Measurements from ENCODE around the gene PAN3.

Gene PAN3

DNA sequence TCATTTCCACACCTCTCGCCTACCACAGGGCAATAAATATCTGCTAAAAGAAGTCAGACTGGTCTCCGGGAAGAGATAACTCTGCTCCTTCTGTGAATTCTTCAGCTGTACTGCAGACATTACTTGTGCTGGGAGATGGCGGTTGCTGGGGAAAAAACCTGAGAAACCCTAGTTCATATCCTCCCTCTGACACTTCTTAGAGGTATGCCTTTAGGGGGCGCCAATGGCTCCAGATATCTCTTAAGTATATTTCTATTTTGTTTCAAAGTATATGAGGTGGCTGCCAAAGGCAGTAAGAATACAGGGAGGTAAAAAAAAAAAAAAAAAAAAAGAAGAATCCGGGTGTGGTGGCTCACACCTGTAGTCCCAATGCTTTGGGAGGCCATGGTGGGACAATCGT lies 175.2 kb downstream of the PAN3 start:
- DNase-seq = peak; percentile 46

DNA sequence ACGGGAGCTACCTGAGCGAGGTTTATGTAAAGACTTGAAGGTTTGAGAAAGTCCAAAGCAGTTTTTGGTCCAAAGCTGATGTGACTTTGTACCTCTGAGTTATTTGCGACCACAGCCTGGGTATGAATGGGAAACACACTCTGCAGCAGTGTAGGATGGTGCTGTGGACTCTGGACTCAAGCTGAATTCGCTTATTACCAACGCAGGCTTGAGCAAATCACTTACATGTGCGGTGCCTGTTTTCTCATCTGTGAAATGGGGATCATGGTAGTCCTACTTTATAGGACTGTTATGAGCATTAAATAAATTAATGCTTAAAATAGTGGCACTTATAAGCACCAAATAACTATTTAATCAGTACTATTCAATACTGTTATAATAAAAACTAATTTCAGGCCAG lies 176.5 kb downstream of the PAN3 start:
- DNase-seq = no peak

DNA sequence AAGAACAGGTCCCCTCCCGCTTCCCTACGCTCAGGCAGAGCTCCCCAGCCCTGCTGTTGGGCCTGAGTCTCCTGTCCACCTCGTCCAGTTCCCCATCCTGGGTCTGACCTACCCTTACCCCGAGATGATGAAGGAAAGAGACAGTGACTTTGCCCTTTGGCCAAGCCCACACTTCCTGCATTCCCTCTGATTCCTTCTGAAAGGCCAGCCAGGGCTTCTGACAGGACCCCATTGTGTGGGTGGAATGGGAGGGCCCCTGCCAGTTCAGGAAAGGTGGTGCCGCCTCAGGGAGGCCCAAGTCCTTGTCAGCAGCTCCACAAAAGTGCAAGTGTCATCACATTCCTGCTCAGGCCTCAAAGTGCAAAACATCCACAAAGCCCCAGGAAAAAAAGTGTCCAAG lies 177.8 kb downstream of the PAN3 start:
- DNase-seq = no peak

DNA sequence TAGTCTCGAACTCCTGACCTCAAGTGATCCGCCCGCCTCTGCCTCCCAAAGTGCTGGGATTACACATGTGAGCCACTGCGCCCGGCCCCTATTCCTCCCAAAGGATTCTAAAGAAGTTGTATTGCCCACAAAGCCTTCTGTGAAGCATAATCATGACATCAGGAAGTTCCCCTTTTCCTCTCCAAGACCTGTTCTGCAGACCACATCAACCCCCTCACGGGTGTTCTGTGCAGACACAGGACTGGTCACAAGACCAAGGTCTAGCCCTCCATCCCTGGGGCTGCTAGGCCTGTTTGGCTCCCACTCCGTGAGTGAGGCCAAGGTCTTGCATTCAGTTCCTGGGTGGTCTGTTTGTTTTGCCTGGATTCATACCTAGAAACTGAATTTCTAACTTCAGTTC lies 178.5 kb downstream of the PAN3 start:
- DNase-seq = no peak

DNA sequence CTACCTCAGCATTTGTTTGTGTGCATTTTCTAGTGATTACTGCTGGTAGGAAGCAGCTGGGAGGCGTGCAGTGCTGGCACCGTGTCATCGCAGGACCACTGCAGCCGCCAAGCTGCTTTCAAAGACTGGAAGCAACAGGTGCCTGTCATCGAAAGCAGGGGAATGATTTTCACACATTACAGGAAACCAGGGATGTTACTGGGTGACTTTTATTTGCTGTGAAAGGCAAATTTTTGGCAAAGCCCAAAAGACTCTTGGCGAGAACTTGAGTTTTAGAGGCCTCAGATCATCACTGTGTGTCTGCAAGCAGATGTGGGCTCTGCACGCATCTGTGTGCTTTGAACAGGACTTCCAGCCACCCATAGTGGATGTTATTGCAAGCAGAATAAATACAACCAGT lies 180.2 kb downstream of the PAN3 start:
- no peak for DNase-seq

DNA sequence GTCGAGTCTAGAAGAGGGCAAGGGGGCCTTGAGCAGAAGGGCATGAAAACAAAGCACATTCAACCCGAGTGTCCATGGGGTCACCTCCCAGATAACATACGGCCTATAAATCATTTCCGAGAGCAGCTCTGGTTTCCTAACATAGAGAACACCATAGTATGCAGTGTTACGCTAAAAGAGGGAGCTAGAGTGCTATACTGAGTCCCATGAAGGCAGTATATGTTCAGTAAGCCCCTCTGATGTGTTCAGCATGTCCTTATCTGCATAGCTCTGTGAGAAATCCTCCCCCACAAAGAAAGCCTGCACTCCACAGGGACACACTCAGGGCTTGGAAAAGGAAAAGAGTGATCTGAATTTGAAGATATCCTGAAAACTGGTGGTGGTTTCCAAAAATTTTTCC lies 181.2 kb downstream of the PAN3 start:
- DNase-seq = no peak

DNA sequence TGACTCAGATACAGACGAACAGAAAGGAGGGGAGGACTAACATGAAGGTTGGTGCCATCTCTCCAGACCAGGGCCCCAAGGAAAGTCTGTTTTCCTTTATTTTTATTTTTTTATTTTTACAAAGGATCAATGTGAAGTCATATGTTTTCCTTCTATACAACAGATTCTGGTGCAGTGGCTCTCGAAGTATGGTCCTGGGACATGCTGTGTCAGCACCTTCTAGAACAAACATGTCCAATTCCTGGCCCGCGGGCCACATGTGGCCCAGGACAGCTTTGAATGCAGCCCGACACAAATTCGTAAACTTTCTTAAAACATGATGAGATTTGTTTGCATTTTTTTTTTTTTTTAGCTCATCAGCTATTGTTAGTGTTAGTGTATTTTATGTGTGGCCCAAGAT lies 181.9 kb downstream of the PAN3 start:
- DNase-seq = no peak

DNA sequence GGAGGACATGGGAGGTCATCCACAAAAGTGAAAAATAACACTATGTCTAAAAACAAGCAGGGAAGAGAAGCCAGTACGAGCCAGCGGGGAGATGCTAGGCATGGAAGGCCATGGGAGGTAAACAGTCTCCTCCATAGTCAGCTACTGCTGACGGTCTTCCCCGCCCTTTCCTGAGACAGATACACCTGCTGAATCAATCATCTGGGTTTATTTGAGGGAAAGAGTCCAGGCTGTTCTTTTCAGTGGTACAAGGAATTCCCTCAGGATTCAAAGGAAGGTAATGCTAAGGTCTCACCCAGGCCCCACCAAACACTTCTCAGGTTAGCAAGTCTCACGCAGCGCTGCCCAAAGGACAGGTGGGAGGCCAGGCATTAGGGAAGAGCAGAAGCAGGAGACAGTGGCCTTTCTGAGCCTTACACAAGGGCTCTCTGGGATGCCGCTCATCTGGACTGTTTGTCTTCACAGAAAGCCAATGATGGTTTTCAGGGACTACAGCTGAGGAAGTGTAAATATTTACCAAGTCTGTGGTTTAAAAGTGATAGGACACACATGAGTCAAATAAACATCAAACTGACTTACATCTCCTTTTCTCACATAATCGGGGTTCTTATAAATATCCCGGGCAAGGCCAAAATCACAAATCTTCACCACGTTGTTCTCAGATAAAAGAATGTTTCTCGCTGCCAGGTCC lies 182.7 kb downstream of the PAN3 start:
- no peak for DNase-seq

DNA sequence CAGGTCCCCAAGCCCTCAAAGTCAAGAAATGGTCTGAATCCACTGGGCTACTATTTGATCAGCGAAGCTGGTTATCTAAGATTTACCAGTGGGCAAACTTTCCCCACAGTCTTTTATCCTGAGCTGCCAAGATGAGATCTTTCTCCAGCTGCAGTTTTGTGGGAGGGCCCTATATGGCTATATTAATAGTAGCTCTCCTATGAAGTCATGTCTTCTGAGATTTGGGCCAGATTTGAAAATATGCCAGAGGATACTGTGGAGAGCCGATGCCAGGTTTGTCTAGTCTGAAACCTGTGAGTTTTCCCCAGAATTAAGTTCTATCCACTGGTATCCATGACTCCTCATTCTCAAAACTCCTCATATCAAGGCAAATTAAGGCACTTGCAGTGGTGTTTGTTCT lies 183.4 kb downstream of the PAN3 start:
- DNase-seq = no peak

DNA sequence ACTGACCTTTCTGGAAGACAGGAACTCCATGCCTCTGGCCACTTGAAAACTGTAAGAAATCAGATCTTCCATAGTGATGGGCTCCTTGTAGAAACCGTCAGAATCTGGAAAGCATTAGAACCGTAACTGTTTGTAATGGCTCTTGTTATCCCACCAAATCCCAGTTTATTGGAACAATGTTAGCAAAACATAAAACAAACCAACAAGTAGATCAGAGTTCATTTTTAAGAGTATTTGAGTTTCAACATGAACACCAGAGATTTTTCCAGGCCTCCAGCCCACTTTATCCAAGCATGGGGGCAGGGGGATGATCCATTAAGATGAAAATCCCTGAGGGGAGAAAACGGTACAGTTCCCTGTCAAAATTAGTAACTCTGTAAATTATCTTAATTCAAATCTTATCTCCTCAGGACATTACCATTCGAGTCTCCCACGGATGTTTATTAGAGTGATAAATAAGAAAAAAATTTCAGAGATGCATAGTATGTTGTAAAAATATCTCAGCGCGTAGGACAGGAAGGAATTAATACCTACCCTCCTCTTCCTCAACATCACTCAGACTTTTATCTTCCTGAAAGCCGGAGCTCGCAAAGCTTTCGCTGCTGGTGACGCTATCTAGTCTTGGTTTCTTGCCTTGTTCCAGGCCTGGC lies 184.0 kb downstream of the PAN3 start:
- DNase-seq = no peak

DNA sequence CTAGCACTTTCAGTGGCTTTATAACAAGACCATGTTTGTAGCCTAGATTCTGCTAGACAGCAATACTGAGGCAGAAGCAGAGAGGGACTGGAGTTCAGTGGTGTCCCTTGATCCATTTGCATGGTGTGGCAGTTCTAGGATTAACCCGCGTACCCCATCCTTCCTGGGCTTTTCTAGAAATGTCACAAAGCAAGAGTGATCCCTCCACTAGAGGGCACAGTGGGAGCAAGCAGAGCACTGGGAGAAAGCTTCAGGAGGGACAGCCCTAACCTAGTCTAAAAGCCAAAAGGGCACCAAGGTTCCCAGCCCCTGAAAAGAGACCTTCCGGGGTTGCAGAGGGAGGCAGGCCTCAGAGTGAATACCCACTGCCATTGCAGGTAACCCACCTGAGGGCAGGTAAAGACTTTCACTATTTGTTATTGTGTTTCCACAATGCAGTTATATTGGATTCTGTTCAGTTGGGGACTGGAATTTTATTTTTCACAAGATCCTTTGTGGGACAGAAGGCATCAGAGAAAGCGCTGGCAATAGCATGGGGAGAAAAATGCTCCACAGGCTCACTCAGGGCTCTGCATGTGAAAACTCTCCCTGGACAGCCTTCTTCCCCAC lies 185.9 kb downstream of the PAN3 start:
- DNase-seq = peak; percentile 92

DNA sequence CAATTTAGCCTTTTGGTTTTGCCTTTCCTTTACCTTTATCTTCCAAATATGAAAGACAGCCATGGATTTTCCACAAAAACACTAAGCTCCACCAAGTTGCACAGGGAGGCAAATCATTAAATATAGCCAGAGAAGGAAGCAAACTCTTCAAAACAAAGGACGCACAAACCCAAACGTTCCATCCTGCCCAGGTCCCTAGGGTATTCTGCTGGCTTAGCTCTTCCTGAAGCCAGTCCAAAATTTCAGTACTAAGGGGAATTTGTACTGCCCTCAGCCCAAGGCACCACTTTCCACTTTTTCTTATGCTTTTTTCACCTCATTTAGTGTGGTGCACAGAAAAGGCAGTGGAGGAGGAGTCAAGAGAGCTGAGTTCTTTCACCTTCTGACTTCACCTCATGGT lies 186.7 kb downstream of the PAN3 start:
- no peak for DNase-seq

DNA sequence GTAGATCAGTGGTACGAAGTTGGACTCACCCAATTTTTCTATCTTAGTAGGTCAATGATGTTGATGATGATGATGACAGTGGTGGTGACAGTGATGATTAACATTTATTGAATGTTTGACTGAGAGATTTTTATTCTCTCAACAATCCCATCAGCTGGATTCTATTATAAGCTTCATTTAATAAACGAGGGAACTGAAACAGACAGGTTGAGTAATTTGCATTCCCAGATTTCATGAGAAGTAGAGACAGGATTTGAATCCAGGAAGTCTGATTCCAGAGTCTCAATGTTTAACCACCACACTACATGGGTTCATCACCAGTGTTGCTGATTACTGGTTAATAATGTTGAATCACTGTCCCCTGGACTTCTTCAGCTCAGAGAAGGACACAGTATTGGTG lies 187.7 kb downstream of the PAN3 start:
- DNase-seq = no peak

DNA sequence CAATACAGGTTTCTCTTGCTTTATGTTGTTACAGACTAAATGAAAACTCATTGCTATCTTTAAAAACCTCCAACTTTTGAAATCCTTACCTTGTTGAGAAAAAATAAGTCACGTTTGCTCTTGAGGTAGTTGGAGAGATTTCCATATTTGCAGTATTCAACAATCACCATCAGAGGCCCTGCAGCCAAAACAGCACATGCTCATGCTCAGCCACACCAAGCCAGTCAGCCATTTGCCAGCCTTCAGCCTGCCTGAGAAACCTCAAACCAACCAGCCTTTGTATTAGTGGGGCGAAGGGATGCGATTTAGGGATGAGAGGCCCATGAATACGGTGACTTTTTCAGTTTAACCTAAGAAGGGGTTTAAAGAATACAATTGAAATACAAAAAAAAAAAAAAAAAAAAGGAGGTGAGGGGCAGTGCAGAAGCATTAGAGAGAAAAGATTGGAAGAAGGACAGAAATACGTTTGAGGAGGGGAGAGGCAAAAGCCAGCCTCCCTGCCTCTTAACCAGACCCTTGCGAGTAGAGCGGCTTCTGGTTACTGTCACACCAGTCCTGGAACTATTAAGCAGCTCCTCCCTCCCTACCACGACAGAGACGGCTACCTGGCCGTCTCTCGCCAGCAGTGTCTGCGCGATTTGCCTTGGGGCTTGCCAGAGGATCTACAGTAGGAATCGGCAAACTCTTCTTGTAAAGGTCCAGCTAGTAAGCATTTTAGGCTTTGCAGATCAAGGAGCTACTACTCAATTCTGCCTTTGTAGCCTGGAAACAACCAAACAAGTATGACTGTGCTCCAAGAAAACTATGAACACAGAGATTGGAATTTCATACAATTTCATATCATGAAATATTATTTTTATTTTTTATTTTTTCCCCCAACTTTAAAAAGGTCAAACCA lies 189.3 kb downstream of the PAN3 start:
- no peak for DNase-seq

DNA sequence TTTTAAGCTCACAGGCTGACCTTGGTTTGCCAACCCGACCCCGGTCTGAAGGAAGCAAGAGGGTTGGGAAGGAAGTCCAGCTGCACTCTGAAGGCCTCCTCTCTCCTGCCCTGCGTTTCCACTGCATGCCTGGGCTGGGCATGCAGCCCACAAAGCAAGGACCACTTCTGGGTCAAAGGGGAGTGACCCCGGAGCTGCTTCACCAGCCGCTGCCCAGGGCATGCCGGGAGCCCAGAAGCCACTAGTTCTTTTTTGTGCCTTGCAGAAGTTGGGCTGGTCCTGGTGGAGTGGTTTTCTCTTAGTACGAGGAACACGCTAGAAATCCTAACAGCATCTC lies 189.9 kb downstream of the PAN3 start:
- DNase-seq = no peak

DNA sequence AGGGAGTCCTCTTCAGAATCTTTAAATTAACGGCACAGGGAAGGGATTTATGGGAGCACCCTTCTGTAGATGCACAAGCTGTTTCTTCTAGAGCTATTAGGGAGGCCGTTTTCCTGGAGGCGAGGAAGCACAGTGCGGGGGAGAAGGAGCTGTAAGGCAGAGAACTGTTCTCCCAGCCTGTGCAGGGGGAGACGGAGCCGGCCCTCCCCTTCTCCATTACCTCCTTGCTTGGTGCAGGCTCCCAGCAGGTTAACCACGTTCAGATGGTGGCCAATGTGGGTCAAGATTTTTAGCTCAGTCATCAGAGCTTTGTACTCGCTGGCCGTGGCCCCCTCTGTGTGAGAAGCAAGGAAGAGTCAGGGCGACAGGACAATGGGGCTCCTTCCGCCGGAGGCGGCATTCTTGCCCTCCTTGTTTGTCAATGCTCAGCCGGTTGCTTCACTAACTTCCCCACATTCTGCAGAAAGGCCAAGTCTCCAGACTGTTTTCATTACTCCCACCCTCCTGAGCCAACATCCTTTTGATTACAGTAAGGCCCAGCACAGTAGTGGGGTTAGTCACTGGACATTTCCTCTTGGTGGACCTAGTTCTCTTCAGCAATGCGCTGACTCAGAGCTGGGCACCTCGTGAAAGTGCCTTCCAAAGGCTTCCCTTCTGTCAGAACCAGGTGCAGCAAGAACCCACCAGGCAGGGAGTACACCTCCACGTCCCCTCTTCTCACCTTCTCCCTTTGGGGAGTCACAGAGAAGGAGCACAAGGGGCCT lies 191.2 kb downstream of the PAN3 start:
- DNase-seq = no peak

DNA sequence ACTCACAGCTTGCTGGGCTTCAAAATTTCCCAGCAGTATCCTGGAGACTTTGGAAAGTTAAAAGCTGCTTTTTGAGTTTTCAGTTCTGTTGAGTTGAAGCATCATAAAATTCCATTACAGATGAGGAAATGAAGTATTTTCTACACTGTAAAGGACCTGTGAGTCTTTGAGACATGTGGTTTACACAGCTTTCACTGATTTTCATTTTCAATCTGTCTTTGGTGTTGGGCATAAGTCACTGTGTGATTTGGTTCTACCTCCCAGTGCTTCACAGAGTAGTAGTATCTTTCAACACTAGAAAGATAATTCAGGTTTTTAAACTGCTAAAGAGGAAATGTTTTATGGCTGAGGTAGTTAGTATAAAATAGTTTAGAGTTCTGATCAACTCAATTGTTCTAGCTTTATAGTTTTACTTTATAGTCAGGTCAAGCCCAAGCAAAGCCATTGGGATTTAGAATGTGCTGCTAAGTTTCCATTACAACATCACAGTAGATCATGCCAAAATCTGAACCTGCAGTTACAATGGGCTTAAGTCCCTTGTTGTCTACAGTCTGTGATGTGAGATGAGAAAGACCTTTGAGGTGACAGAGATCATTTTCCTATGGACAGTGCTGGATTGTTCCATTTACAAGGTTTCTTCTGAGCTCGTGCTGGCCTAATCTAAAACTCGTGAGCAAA lies 195.0 kb downstream of the PAN3 start:
- no peak for DNase-seq

DNA sequence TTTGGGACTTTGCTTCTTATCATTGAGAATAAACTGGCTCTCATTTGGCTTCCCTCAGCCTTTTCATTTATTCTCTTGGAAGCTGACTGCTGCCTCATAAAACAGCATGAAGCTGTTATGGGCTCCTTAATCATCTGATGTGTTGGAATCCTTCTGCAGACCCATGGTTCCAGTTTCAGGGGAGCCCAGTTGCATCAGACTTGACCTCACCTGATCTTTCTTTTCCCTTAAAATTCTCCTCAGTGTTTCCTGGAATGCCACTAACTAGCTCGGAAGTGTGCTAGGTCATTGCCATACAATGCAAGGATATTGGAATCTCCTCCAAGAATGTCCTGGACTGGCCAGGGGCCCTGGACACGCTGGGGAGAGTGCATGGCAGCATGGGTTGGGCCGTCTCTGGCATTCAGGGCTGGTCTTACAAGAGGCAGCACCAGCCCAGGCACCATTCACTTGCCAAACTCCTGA lies 197.9 kb downstream of the PAN3 start:
- DNase-seq = no peak

DNA sequence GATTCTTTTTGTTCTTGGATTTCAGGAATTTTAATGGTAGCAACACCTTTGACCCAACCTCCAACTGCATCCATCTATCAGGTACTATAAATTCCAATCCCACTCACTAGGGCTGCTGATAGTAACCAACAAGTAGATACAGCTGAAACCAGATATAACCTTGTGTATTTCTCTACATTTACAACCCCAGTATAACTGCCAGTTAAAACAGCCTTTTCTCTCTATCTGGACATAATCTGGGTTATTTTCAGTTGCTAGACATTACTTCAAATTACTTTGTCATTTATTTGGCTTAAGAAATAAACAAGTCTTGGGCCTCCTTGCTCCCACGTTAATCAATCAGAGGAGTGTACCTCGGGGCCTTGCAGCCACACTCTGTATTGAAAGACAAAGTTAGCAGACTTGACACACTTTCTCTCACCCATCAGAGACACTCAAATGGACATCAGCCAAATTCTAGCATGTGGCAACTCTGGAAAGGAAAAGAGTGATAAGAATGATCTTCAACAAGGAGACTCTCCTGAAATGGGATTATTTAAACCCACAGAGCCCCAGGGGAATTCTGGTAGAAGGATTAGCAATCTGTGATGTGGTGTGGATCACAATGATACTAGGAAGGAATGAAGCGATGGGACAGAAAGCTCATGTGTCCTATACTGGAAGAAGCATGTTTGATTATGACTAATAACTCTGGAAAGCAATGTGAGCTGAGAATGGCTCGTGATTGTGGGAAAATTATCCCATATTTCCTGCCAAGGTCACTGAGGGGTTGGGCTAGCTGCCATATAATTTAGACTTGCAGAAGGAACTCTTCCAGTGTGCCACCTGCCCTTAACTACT lies 199.0 kb downstream of the PAN3 start:
- DNase-seq = peak; percentile 96

DNA sequence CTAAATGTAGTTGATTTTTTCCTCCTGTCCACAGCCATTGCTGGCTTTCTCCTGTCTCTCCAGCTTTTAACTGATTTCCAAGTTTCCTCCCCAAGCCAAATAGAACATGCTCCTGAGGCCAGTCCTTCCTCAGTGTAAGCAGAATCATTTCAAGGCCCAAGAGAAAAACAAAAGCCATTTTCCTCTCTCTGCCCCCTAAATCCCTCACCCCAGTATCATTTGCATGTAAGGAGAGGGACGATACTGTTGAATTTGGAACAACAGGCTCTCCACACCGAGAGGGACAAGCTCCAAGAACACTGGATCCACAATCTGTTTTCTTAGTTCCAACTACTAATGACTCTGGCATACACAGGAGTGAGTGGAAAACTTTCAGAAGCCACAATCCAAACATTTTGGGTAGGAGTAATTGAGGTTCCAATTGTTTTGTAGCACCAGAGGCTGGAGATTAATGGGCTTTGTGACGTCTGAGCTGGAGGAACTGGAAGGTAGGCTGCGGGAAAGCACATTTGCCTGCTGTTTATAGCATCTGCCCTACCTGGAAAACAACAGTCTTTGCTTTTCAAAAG lies 199.7 kb downstream of the PAN3 start:
- DNase-seq = peak; percentile 73

DNA sequence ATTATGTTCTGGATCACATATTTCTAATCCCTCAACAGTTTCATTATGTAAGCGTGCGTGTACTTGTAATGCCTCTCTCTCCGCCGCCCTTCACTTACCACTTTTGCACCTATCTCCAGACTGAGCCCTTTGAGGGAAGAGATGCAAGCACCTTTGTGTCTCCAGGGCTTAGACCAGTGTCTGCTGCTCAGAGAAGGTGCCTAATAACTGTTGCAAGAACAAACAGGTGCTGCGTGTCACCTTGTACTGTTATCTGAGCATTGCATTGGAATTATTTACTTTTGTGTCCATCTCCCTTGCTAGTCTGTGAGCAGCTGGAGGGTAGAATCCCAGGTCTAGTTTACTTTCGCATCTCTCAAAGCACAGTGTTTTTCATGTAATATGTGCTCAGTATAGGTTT lies 200.4 kb downstream of the PAN3 start:
- DNase-seq = no peak
